GM12801 (cell line): ENCODE results near the gene PIK3R1.

Source experiments
- TF ChIP-seq, protein P1 (sequence below): IDR thresholded peaks from one replicate; pipeline ENCODE4 v1.5.1; 2011; ENCODE audit warnings: control low read depth; ENCODE audit not compliant: insufficient read length; ENCODE audit errors: extremely low read depth

PIK3R1 gene

DNA sequence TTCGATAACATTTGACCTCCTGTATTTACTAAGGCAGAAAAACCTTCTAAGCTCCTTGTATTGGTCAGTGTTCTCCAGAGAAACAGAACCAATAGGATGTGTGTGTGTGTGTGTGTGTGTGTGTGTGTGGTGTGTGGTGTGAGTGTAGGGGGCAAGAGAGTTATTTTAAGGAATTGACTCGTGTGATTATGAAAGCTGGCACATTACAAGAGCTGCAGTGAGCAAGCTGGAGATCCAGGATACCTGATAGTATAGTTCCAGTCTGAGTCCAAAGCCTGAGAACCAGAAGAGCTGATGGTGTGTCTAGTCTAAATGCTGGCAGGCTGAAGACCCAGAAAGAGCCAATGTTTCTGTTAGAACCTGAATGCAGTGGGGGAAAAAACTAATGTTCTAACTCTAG, 21.2 kb upstream of the PIK3R1 start:
- TF ChIP-seq, protein P1, sequence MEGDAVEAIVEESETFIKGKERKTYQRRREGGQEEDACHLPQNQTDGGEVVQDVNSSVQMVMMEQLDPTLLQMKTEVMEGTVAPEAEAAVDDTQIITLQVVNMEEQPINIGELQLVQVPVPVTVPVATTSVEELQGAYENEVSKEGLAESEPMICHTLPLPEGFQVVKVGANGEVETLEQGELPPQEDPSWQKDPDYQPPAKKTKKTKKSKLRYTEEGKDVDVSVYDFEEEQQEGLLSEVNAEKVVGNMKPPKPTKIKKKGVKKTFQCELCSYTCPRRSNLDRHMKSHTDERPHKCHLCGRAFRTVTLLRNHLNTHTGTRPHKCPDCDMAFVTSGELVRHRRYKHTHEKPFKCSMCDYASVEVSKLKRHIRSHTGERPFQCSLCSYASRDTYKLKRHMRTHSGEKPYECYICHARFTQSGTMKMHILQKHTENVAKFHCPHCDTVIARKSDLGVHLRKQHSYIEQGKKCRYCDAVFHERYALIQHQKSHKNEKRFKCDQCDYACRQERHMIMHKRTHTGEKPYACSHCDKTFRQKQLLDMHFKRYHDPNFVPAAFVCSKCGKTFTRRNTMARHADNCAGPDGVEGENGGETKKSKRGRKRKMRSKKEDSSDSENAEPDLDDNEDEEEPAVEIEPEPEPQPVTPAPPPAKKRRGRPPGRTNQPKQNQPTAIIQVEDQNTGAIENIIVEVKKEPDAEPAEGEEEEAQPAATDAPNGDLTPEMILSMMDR = no peak

- TF ChIP-seq, protein P1 = no peak
These were observed 20.4 kb upstream of the PIK3R1 start for GRCh38 chr5:68195137-68195536.

- TF ChIP-seq, protein P1 = no peak
These were observed 18.7 kb upstream of the PIK3R1 start for GRCh38 chr5:68196876-68197275.

DNA sequence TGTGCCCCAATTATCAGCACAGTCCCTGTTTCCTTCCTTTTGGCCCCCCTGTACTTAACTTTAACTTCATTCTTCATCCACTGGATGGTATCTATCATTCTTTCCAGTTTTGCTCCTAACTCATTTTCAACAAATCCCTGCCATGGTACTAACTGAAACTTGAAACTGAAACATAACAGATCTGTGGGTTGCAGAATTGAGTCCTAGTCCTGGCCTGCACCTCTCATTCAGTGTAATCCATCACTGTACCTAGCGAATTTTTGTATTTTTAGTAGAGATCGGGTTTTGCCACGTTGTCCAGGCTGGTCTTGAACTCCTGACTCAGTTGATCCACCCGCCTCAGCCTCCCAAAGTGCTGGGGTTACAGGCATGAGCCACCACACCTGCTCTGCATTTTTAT, 15.3 kb upstream of the PIK3R1 start:
- TF ChIP-seq, protein P1 = no peak

DNA sequence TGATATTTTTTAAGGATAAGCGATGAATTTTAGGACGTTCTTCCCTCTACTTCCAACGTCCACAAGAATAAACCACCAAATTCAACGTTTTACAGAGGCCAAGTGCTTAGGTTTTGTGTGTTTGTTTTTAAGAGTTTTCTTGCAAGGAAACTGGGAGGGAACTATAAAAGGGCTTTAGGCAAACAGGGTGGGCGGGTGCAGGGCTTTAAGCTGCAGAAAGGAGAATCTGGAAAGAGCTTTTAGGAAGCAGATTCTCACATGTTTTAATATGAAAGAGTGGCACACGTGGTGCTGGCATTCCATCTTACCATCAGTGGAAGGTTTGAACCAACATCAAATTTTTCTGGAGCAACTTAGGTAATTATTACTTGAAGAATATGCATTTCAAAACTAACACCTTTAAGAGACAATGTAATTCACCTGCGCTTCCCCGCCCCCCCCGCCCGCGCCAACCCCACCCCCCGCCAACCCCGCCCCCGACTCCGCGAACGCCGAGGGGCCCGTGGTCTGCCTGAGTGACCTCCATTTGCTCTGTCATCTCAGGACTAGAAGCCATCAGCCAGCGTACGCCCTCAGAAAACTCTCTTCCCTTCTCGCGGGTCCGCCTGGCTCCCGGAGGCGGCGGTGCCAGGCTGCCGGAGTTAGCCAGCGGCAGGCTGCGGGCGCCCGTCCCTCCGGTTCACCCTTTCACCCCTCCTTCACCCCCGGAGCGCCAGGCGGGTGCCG, 911 bp upstream of the PIK3R1 start:
- TF ChIP-seq, protein P1 = no peak

DNA sequence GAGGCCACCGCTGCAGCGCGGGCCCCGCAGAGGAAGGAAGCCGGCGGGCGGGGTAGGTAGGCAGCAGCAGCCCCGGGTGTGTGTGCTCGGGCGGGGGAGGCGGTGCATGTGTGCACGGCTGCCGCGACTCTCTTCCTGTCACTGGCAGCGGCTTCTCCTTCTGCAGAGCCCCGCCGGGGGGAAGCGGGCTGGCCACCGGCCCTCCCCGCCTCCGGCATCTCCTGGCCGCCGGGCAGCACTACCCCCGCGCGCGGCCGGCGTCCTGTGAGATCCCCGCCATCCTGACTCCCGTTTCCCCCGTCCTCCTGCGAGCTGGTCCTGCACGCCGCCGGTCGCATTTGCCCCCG, 315 bp downstream of the PIK3R1 start:
- TF ChIP-seq, protein P1 = no peak

DNA sequence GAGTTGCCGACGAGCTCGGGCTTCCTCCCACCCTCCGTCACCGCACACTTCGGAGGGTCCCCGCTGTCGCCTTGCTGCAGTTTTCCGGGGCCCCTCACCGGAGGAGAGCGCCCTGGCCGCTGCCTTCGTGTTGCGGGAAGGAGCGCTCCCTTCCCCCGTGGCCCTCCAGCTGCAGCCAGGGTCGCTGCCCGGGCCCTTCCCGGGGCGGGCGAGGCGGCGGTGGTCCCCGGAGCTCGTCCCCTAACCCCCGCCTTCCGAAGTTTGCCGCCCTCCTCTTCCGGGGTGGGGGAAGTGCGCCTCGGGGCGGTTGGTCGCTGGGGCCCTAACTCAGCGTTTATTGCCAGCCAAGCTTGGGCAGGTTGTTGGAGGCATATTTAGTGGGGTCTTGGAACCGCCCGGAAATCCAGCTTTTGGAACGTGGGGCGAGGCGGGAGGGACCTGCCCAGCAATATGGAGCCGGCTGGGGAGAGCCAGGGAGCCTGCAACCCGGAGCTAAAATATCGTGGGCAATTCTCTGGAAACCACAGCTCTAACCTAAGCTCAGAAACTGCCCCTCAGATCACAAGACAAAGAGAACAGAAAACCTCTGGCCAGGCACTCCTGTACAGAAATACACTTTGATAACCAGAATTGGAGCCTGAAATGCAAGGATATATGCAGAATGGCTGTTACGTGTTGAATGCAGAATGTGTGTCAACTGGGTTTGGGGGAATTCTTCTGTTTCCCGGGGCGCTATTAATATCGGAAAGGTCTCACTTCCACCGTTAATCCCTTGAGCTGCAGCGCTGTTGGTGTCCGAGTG, 890 bp downstream of the PIK3R1 start:
- TF ChIP-seq, protein P1 = no peak
